Measurements from ENCODE around the gene MDFIC.

MDFIC gene

GRCh38 chr7:114928060-114928459 lies 6.2 kb downstream of the MDFIC start:
- no peak for DNase-seq (ENCODE audit: low read depth)

DNA sequence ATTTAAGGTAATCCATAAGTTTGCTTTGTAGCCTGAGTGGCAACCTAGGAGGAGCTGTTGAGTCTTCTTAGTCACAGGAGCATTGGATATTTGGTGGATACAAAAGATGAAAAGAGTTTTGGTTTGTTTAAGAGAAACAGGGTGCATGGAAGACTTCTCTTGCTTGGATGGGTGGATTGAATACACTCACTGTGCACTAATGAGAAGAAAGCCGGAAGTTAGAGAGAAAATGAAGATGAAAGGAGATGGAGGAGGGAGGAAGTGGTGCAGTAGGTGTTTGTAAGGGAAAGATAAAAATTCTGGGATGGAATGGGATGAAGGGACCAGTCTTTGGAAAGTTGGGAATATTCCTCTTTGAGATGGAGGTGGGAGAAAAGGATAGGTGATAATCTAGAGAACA lies 7.7 kb downstream of the MDFIC start:
- no peak for DNase-seq (ENCODE audit: low read depth)

DNA sequence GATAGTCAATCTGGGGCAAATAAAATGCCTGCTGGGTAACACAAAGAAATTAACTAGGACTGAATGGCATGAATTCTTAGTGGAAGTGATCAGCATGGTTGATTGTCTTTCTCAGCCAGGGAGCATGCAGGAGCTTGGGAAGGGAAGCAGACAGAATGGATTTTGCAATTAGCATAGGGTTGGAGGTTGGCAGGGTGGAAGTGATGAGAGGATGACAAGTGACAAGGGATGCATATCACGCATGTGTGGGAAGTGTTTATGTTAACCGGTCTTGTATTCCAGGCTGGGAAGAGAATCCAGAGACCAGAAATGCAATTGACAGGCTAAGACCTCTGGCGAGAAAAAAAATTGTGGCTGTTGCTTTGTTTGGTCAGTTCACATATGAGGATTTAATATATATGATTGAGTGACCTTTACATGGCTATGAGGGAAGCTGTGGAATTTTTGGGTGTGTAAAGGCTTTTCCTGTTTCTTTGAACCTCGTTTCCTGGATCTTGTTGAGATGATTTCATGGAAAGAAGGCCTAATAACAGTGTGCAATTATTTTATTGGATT lies 8.3 kb downstream of the MDFIC start:
- DNase-seq (ENCODE audit: low read depth), result no peak

DNA sequence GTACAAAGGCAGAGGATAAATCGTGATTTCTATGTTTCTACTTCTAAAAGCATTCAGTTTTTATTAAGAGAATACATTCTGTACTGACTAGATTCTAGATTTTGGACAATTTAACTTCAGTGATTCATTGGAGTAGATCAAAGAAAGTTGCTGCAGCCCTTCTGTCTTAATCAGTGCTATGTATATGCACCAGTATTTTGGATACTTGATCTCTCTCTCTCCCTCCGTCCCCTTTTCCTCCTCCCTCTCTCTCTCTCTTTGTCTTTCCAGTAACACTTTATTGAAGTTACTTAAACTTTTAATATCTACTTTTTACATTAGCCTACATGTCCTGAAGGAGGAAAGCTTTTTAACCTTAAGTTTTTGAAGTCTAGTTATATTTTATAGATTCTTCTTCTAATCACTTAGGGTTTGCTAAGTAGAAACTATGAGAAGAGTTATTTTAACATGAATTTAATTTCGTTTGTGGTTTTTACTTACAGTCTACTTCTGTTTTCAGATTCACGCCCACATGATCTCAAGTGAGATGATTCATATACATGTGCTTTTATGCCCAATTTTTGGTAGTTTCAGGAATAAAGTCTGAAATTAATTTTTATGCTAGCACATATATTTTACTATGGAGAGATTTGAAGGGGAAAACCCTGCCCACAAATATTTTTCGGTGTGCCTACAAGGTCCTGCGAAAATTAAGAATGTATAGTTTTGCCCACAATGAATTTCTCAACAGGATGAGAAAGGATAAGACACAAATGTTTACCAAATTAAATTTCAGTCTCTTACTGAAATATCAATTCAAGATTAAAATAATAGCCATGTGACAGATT lies 9.1 kb downstream of the MDFIC start:
- DNase-seq (ENCODE audit: low read depth), result no peak

- DNase-seq (ENCODE audit: low read depth), result no peak
These were observed 9.7 kb downstream of the MDFIC start for GRCh38 chr7:114931656-114932011.

- DNase-seq (ENCODE audit: low read depth), result no peak
These were observed 11.1 kb downstream of the MDFIC start for GRCh38 chr7:114932991-114933390.

GRCh38 chr7:114933658-114934057 lies 11.8 kb downstream of the MDFIC start:
- no peak for DNase-seq (ENCODE audit: low read depth)

DNA sequence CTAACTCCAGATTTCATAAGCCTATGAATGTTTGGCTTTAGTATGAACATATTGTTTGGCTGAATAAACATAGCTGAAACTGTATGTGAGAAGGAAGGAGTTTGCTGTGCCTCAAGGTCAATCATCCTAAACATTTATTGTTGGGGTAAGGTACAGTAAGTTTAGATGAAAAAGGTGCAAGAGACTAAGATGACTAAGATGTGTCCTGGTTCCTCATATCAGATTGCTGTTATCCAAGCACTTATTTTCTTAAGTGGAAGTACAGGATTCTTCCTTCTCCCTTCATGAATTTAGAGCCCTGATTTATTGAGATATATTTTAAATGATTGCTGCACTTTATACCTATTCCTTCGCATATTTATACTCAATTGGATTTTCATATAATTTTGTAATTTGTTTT lies 12.2 kb downstream of the MDFIC start:
- no peak for DNase-seq (ENCODE audit: low read depth)

DNA sequence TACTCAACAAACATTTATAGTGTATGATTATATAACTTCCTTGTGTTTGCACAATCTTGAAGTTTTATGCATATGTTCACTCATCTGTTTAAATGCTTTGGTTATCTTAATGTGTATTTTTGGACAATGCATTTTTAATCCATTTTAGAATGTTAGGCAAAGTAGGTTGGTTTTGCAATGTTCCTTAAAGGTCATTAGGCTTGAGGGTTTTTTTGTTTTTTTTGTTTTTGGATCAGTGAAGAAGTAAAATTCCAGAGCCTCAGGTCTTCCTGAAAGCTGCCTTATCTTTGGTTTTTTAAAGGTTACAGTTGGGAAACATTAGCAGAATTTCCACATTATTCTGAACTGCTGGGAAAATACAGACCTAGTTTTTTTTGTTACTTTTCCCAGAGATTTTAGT lies 12.8 kb downstream of the MDFIC start:
- DNase-seq (ENCODE audit: low read depth), result peak; percentile 53

- no peak for DNase-seq (ENCODE audit: low read depth)
These were observed 14.6 kb downstream of the MDFIC start for GRCh38 chr7:114936471-114936870.

DNA sequence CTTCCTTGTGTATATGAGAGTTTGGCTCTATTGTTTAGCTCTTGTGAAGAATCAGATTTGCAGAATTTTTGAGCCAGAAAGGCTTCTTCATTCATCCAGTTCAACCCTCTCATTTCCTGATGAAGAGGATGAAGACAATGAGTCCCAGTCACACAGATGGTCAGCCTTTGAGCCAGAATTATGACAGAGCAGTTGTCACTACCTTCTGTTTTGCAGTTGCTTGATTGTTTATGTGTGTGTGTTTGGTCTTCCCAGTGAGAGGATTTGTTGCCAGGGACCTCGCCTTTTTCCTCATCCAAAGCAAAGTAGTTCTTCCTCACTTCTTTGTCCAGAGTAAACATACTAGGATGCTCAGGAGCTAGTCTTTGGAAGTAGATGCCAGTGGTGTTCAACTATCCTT lies 15.6 kb downstream of the MDFIC start:
- DNase-seq (ENCODE audit: low read depth), result no peak

GRCh38 chr7:114938785-114939184 lies 16.9 kb downstream of the MDFIC start:
- no peak for DNase-seq (ENCODE audit: low read depth)

GRCh38 chr7:114939484-114940097 lies 17.7 kb downstream of the MDFIC start:
- DNase-seq (ENCODE audit: low read depth), result no peak

- DNase-seq (ENCODE audit: low read depth), result no peak
These were observed 18.3 kb downstream of the MDFIC start for GRCh38 chr7:114940220-114940619.

DNA sequence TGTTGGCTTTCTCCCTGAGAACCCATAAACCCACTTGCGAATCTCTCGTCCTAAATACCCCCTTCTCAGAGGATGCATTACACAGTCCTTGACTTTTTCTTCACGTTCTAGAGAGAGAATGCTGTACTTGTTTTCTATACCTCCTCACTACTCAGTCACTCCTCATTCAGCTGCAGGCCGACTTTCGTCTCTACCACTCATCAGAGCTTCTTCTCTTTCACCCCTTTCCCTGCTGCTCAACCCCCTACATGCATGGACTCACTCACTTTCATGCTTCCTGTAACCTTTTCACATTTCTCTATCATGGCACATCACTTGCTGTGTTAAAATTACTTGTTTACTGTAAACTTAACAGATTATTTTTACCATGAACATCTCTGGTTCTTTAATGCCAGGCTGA lies 19.8 kb downstream of the MDFIC start:
- DNase-seq (ENCODE audit: low read depth), result no peak

- DNase-seq (ENCODE audit: low read depth), result no peak
These were observed 20.7 kb downstream of the MDFIC start for GRCh38 chr7:114942446-114943175.

GRCh38 chr7:114943530-114943929 lies 21.6 kb downstream of the MDFIC start:
- no peak for DNase-seq (ENCODE audit: low read depth)

- DNase-seq (ENCODE audit: low read depth), result no peak
These were observed 22.3 kb downstream of the MDFIC start for GRCh38 chr7:114943953-114944744.

GRCh38 chr7:114944745-114945625 lies 23.1 kb downstream of the MDFIC start:
- peak; percentile 77 for DNase-seq (ENCODE audit: low read depth)

- peak; percentile 78 for DNase-seq (ENCODE audit: low read depth)
These were observed 27.3 kb downstream of the MDFIC start for GRCh38 chr7:114949231-114949630.

- DNase-seq (ENCODE audit: low read depth), result no peak
These were observed 30.4 kb downstream of the MDFIC start for GRCh38 chr7:114952296-114952695.

All from amniotic epithelial cell (primary cell).